ENCODE data around the gene DGCR2.

Gene DGCR2

DNA sequence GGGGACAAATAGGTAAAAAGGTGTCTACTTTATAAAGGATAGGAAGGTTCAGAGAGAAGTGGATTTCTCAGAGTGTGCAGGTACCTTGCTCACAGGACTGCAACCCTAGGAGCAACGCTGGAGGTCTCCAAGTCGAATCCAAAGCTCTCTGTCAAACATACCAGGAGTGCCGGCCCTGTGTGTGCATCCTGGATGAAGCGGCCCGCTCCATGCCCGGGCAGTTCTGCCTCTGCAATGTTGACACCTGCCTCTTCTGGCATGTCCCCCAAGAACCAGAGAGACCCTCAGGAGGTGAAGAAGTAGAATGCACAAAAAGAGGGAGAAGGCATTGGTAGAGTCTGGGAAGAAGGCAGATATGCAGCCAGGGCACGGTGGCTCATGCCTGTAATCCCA is 5.8 kb upstream of the DGCR2 start:
- in situ Hi-C loops (cut with MboI; ENCODE audit: low sequenced_read_pairs), result no loop called here
- no peaks in the 10 kb centered on the region for H3K9me3 ChIP-seq
- DNase-seq (ENCODE audit: low spot score in 2 of 2), result no peak
- H3K27me3 ChIP-seq (ENCODE audit: low read depth), result no peaks in the 10 kb centered on the region
- H3K36me3 ChIP-seq (replicated peaks), result no peaks in the 10 kb centered on the region; the same call in 1 of the 2 replicates
- H3K4me3 ChIP-seq, result no peak overlapping the region
- peaks cover under 1% of the 10 kb centered on the region; the same call in 1 of the 2 replicates for H3K4me1 ChIP-seq

GRCh38 chr22:19127329-19128008 is 5.3 kb upstream of the DGCR2 start:
- in situ Hi-C loops (cut with MboI; ENCODE audit: low sequenced_read_pairs), result no loop called here
- Histone ChIP-seq H3K36me3 (replicated peaks) (no peaks in the 10 kb centered on the region; the same call in 1 of the 2 replicates), H3K9me3 (no peaks in the 10 kb centered on the region)

GRCh38 chr22:19126309-19127273 is 4.4 kb upstream of the DGCR2 start:
- Histone ChIP-seq H3K4me3 (no peak overlapping the region), H3K36me3 (replicated peaks) (no peaks in the 10 kb centered on the region), H3K9me3 (no peaks in the 10 kb centered on the region), H3K27me3 (ENCODE audit: low read depth) (no peaks in the 10 kb centered on the region), H3K4me1 (peaks cover 5% of the 10 kb centered on the region; the same call in 1 of the 2 replicates)
- in situ Hi-C loops (cut with MboI; ENCODE audit: low sequenced_read_pairs), result no loop called here
- DNase-seq (ENCODE audit: low spot score in 2 of 2), result no peak

More at GRCh38 chr22:19127329-19128008, 5.3 kb upstream of the DGCR2 start:
- Histone ChIP-seq H3K27me3 (ENCODE audit: low read depth) (no peaks in the 10 kb centered on the region), H3K4me3 (no peak overlapping the region), H3K4me1 (peaks cover 5% of the 10 kb centered on the region; the same call in 1 of the 2 replicates)
- no peak for DNase-seq (ENCODE audit: low spot score in 2 of 2)

- no peak overlapping the region for H3K4me3 ChIP-seq
- DNase-seq (ENCODE audit: low spot score in 2 of 2), result no peak
- no peaks in the 10 kb centered on the region for H3K9me3 ChIP-seq
- H3K27me3 ChIP-seq (ENCODE audit: low read depth), result no peaks in the 10 kb centered on the region
- H3K4me1 ChIP-seq, result peaks cover 8% of the 10 kb centered on the region
- in situ Hi-C loops (cut with MboI; ENCODE audit: low sequenced_read_pairs), result no loop called here
- no peaks in the 10 kb centered on the region for H3K36me3 ChIP-seq (replicated peaks)
Measured at GRCh38 chr22:19125474-19126308, 3.5 kb upstream of the DGCR2 start.

DNA sequence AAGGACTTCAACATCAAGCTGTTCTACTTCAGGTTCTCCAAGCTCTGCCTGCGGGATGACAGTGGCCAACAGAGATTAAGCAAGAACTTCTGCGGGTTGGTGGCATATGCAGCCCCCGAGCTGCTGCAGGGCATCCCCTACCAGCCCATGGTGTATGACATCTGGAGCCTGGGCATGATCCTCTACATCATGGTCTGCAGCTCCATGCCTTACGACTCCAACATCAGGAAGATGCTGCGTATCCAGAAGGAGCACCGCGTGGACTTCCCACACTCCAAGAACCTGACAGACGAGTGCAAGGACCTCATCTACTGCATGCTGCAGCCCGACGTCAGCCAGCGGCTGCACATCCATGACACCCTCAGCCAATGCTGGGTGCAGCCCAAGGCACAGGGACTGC is 2.8 kb upstream of the DGCR2 start:
- Histone ChIP-seq H3K36me3 (replicated peaks) (no peaks in the 10 kb centered on the region; the same call in 1 of the 2 replicates), H3K9me3 (no peaks in the 10 kb centered on the region), H3K4me3 (no peak overlapping the region), H3K4me1 (peaks cover 13% of the 10 kb centered on the region), H3K27me3 (ENCODE audit: low read depth) (no peaks in the 10 kb centered on the region)
- in situ Hi-C loops (cut with MboI; ENCODE audit: low sequenced_read_pairs), result no loop called here
- no peak for DNase-seq (ENCODE audit: low spot score in 2 of 2)

- Histone ChIP-seq H3K9me3 (no peaks in the 10 kb centered on the region), H3K27me3 (ENCODE audit: low read depth) (no peaks in the 10 kb centered on the region), H3K36me3 (replicated peaks) (no peaks in the 10 kb centered on the region; the same call in 1 of the 2 replicates), H3K4me3 (no peak overlapping the region), H3K4me1 (peaks cover 15% of the 10 kb centered on the region)
- in situ Hi-C loops (cut with MboI; ENCODE audit: low sequenced_read_pairs), result no loop called here
- DNase-seq (ENCODE audit: low spot score in 2 of 2), result no peak
Measured at GRCh38 chr22:19124377-19124776, 2.2 kb upstream of the DGCR2 start.

DNA sequence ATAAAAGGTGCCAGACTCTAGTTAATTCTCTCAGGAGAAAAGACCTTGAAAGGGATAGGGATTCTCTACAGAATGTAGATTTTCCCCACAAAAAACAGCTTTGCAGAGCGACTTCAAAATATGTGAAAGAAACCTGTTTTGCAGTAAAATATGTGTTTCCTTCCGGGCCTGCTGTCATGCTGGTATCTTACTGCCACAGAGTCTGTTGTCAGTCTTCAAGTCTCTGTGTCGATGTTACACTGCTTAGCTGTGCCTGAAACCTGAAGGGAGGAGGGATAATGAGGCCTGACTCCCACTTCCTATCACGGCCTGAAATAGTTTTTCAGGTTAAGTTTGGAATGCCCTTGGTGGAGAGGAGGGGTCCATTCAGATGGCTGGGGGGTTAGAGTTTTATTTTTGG is 1.7 kb upstream of the DGCR2 start:
- H3K9me3 ChIP-seq, result no peaks in the 10 kb centered on the region
- H3K36me3 ChIP-seq (replicated peaks), result peaks cover 4% of the 10 kb centered on the region; the same call in 1 of the 2 replicates
- no peak overlapping the region for H3K4me3 ChIP-seq
- H3K4me1 ChIP-seq, result peaks cover 15% of the 10 kb centered on the region
- no peaks in the 10 kb centered on the region for H3K27me3 ChIP-seq (ENCODE audit: low read depth)
- in situ Hi-C loops (cut with MboI; ENCODE audit: low sequenced_read_pairs), result no loop called here
- no peak for DNase-seq (ENCODE audit: low spot score in 2 of 2)

- no peaks in the 10 kb centered on the region for H3K9me3 ChIP-seq
- no peaks in the 10 kb centered on the region for H3K27me3 ChIP-seq (ENCODE audit: low read depth)
- peaks cover 5% of the 10 kb centered on the region; the same call in 1 of the 2 replicates for H3K36me3 ChIP-seq (replicated peaks)
- peak overlapping the region; percentile 95 for H3K4me3 ChIP-seq
- in situ Hi-C loops (cut with MboI; ENCODE audit: low sequenced_read_pairs), result no loop called here
- H3K4me1 ChIP-seq, result peaks cover 15% of the 10 kb centered on the region
- DNase-seq (ENCODE audit: low spot score in 2 of 2), result peak; percentile 18 to 48
Measured at GRCh38 chr22:19122752-19123492, 710 bp upstream of the DGCR2 start.

DNA sequence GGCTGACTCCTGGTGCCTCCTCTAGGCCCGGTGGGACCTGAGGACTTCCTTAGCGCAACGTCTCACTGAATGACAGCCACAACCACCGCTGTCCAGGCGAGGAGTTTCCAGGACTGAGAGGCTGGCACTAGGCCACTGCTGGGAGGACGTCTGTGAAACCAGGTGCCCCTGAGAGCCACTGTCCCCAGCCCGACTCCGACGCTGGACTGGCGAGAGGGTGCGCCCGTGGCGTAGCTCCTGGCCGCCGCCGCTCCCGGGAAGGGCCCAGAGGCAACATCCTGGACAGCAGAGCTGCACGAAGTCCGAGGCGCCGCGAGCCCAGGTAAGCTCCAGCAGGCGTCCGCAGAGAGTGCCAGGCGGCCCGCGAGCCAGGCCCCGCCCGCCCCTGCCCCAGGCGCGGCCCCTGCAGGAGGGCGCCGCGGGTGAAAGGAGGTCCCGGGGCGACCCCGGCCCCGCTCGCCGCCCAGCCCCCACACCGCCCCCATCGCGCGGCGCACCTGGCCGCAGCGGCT is 525 bp downstream of the DGCR2 start:
- peaks cover 15% of the 10 kb centered on the region for H3K4me1 ChIP-seq
- peak; percentile 14 to 51 for DNase-seq (ENCODE audit: low spot score in 2 of 2)
- in situ Hi-C loops (cut with MboI; ENCODE audit: low sequenced_read_pairs), result no loop called here

DNA sequence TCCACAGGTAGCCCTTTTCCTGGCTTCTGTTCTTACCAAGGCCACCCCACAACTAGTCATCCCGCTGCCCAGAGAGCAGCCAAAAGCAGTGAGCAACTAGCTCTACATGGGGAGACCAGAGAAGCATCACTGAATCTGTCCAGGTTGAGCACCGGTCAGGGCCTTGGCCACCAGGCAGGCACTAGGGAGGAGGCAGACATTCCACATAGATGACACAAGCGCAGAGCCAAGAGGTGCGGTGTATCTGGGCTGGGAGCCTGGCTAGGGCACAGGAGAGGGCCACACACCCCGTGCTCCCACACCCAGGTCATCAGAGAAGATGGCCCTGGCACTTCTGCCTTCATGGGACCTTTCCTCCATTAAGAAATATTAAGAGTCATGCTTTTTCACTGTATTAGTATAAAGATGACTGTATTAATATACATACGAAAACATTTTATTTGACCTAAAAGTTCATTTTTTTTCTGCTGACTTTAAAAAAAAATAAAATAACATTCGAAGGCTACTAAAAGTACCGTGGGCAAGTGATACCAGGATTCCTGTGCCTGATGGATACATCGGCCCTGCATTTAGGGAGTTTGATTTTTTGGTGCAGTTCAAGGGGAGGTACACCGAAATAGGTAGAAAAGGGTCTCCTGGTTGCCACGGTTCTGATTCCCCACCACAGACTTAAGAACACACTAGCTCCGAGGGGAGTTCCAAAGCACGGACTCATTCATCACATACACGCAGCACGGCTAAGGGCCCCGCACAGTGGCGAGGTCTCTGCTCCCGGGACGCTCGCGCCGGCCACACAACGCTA is 1.2 kb downstream of the DGCR2 start:
- Histone ChIP-seq H3K4me3 (peak overlapping the region; percentile 95), H3K27me3 (ENCODE audit: low read depth) (no peaks in the 10 kb centered on the region), H3K4me1 (peaks cover 15% of the 10 kb centered on the region), H3K36me3 (replicated peaks) (peaks cover 8% of the 10 kb centered on the region; the same call in 1 of the 2 replicates), H3K9me3 (no peaks in the 10 kb centered on the region)
- in situ Hi-C loops (cut with MboI; ENCODE audit: low sequenced_read_pairs), result no loop called here
- peak in 1 of 2 experiments; percentile 46 for DNase-seq (ENCODE audit: low spot score in 2 of 2)

More for the DNA sequence above, 525 bp downstream of the DGCR2 start:
- Histone ChIP-seq H3K4me3 (peak overlapping the region; percentile 95), H3K9me3 (no peaks in the 10 kb centered on the region), H3K27me3 (ENCODE audit: low read depth) (no peaks in the 10 kb centered on the region), H3K36me3 (replicated peaks) (peaks cover 8% of the 10 kb centered on the region; the same call in 1 of the 2 replicates)

DNA sequence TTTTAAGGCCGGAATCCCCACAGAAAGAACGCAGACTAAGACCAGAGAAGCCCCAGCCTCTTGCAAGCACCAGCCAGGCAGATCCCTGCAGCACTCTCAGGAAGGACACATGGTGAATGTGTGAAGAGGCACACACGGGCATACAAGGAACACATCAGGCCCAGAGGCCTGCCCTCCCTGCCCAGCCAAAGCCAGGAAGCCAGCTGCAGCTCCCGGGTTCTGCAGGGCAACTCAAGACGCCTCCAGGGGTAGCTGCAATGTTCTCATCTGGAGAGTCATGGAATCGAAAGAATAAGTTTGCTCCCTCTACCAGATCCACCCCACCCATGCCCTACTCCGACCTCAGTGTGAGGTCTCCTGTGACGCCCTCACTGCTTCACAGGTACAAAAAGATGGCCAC is 2.3 kb downstream of the DGCR2 start:
- no peak for DNase-seq (ENCODE audit: low spot score in 2 of 2)
- peak overlapping the region; percentile 95 for H3K4me3 ChIP-seq
- peaks cover 15% of the 10 kb centered on the region for H3K4me1 ChIP-seq
- no peaks in the 10 kb centered on the region for H3K9me3 ChIP-seq
- H3K36me3 ChIP-seq (replicated peaks), result peaks cover 8% of the 10 kb centered on the region; the same call in 1 of the 2 replicates
- H3K27me3 ChIP-seq (ENCODE audit: low read depth), result no peaks in the 10 kb centered on the region
- in situ Hi-C loops (cut with MboI; ENCODE audit: low sequenced_read_pairs), result no loop called here

GRCh38 chr22:19118329-19118880 is 3.8 kb downstream of the DGCR2 start:
- Histone ChIP-seq H3K4me1 (peaks cover 15% of the 10 kb centered on the region), H3K4me3 (no peak overlapping the region), H3K27me3 (ENCODE audit: low read depth) (no peaks in the 10 kb centered on the region), H3K36me3 (replicated peaks) (peaks cover 8% of the 10 kb centered on the region; the same call in 1 of the 2 replicates), H3K9me3 (no peaks in the 10 kb centered on the region)
- DNase-seq (ENCODE audit: low spot score in 2 of 2), result no peak
- in situ Hi-C loops (cut with MboI; ENCODE audit: low sequenced_read_pairs), result no loop called here
